Posterior cingulate gyrus (tissue), 11 donors: ENCODE results near the gene STK35.
"Not testable (repeated sequence)": the region's sequence is repeated elsewhere in the genome, so short reads cannot be mapped to it uniquely, and the experiment has no call there.

ENCODE experiments used
- DNase-seq, 10 donors: peaks; one replicate each; pipeline versions ENCODE4 v3.0.0 to v3.0.0-alpha.2; 2020 to 2021; ENCODE audit warnings: mixed read lengths in 3 of 10
- intact Hi-C: fragments of 100-400 bp; cut with DNase I; formaldehyde crosslinking; loops from one replicate; pipeline ENCODE4 v1.15.1; 2023

Gene STK35

DNA sequence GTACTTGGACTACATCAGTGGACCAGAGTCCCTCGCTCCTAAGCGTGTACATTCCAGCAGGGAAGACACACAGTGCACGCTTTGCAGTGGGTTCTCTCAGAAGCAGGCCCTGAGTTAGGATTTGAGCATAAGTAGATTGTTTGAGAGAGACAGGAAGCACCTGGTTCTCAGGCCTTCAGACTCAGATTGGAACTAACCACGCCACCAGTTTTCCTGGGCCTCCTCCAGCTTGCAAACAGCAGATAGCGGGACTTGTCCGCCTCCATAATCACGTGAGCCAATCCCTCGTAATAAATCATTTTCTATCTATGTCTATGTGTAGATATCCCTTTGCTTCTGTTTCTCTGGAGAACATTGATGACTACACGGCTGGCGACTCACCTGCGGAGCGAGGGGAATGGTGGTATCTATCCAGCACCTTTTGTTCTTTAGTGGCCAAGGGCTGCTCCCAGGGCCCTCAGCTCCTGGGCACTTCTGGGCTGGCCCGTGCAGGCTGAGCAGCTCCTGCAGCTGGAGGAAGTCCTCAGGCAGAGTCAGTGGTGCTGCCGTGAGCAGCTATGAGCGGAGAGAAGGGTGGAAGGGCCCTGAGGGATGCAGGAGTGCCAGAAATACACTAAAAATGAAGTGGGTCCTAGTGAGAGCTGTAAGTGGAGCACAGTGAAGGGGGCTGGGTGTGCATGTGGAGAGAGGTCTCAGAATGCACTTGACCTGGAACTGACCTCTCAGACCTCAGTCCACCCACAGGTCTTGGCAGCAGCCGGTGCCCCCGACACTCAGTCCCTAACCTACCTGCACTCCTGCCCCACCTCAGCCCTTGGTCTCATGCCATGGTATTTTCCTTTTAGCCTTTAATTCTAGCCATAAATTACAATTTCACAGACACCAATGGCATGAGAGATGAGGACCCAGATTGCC lies 76.9 kb downstream of the STK35 start:
- DNase-seq: no peak
- intact Hi-C loops: no loop called here

DNA sequence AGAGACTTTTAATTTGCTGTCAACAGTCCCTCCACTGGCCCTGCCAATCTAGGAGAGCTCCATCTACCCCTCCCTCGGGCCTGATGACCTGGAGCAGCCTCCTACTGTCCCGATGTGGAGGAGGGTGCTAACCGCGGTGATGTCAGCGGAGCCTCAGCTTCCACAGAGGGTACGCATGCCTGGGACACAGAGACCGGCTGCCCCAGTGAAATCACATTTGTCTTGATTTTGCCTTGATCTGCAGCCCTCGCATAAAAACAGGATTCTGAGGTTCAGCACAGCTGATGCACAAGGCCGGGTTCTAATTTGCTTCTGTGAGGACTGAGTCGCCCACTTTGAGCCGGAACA lies 77.6 kb downstream of the STK35 start:
- intact Hi-C loops: no loop called here
- DNase-seq: no peak

DNA sequence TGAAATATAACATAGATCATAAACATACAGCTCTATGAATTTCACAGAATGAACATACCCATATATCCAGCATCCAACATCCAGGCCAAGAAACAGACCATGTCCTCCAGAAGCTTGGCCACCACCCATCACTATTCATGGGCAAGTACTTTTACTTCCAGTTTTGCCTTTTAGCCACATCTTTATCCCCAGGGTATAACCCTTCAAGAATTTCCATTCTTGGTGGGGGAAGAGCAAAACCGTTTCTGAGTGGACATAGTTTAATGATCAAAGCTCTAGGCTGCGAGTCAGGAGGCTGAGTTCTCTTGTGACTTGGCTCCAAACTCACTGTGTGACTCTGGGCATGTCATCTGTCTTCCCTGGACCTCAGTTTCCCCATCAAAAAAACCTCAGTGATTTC lies 78.3 kb downstream of the STK35 start:
- intact Hi-C loops: no loop called here
- DNase-seq: no peak

DNA sequence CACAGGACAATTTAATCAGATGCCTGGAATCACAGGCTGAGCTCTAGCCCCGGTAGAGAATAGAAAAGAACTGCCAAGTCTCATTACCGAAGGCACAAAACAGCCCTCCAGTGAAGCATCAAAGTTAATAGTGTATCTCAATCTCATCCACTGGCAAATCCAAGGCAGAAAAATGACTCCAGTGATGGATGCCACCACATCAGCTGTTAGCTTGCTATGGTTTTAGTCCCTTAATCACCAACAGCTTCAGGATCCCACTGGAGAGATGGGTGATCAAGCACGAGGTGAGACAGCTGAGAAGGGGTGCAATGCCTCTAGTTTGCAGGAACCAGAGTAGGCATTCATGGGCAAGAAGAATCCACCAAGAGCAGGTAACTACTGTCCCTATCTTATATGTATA lies 81.8 kb downstream of the STK35 start:
- DNase-seq: no peak
- intact Hi-C loops: no loop called here

DNA sequence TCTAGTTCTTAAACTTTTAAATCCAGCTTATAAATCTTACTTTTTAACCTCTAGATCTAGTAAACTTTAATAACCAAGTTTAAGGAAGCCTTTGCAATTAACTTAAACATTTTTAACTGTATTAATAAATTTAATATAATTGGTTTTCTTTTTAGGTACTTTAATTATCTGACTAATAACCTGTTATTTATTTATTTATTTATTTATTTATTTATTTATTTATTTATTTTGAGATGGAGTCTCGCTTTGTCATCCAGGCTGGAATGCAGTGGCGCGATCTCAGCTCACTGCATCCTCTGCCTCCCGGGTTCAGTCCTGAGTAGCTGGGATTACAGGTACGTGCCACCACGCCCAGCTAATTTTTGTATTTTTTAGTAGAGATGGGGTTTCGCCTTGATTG lies 83.3 kb downstream of the STK35 start:
- DNase-seq, intact Hi-C loops: not testable (repeated sequence)

DNA sequence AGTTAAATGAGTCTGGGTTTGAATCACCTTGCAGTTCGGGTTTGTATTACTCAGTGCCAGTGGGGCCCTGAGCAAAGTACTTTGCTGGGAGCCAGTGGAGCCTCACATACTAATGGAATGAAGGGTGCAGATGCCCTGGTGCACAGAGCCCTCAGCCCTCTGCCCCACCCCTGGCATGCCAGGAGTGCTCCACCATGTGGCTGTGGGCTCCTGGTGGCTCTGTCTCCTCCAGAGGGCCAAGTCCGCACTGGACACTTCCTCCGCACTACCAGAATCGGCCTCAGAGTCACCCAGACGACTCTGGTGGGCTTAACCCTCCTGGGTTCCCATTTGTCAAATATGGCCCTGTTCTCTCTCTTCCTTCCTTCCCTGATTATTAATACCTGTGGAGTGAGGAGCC lies 94.0 kb downstream of the STK35 start:
- intact Hi-C loops: no loop called here
- DNase-seq: no peak

DNA sequence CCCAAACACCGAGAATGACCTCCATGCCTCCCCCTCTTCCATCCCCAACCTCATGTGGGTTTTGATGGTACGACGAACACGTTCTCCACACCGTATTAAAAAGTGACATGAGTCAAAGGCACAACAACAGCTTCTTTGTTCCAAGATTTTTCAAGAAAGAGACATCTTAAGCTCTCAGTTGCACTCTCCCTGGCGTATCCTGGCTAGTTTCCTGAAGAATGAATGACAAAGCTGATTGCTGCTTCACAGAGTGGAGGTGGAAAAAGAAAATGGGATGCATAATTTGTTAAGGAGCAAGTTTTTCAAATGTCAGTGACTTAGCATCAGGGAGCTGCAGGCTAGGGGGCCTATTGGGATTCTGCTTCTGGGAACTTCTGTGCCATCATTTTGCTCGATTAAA lies 95.5 kb downstream of the STK35 start:
- intact Hi-C loops: no loop called here
- no peak for DNase-seq
